ENCODE data around the gene STPG2. TPM values are rescaled to one million over a fixed set of nuclear protein-coding genes. Genes with fewer than 3 reads are reported as not detected.

The STPG2 gene
- total and polyA plus RNA-seq, 10 of the 15 experiments (the other 5 are each of a cell fraction or from before 2014, with no cell fraction given), result 0.13 to 0.24 TPM; not detected in 8

- intact Hi-C loops (cut with micrococcal nuclease; ENCODE audit: unreplicated experiment), result no loop called here
- FAIRE-seq, result no peak
- ChIA-PET RAD21 (ENCODE audit: unreplicated experiment) (interaction anchor here (0.7 kb wide), 1 partner anchor 123 kb away, joined by 4 read pairs; no protein-coding TSS in a partner anchor), POLR2A (no interaction called here), CTCF (no interaction called here), SMC1A (ENCODE audit: uncharacterized antibody, unreplicated experiment) (interaction anchor here (1.4 kb wide), 1 partner anchor 125 kb away, joined by 4 read pairs; no protein-coding TSS in a partner anchor)
- H4K20me1 ChIP-seq (ENCODE audit: control insufficient read depth, insufficient read depth), result no peaks in the 10 kb centered on the region
- H3K27me3 ChIP-seq (replicated peaks in 1 of 2; ENCODE audit: control insufficient read depth in 2 of 2, insufficient read depth in 2 of 2, low read length in 1 of 2), result no peaks in the 10 kb centered on the region
- H3K27ac ChIP-seq (ENCODE audit: control insufficient read depth, insufficient read depth), result no peak overlapping the region
- no peak overlapping the region for H3K4me2 ChIP-seq (ENCODE audit: control insufficient read depth, insufficient read depth)
- 15% methylated on average over 2 of the region's 2 CpGs for WGBS (ENCODE audit: insufficient coverage, insufficient replicate concordance, low lambda C conversion rate, missing lambda C conversion rate)
- H3K9me3 ChIP-seq (replicated peaks; ENCODE audit: control insufficient read depth, insufficient read depth, low read length), result no peaks in the 10 kb centered on the region
- no peak overlapping the region for H2AFZ ChIP-seq (ENCODE audit: control insufficient read depth, low read depth, low read length)
- ATAC-seq, result no peak
- no peak for DNase-seq (ENCODE audit: low read depth, low spot score)
- in situ Hi-C loops (cut with MboI), result no loop called here
- no peaks in the 10 kb centered on the region for H3K4me1 ChIP-seq (ENCODE audit: control insufficient read depth, insufficient read depth, low read length)
- H3K79me2 ChIP-seq (ENCODE audit: control insufficient read depth, insufficient read depth, low read length), result no peaks in the 10 kb centered on the region
- H3K9ac ChIP-seq (ENCODE audit: control insufficient read depth, insufficient read depth, low read length), result no peak overlapping the region
- H3K36me3 ChIP-seq (ENCODE audit: control insufficient read depth in 2 of 2, insufficient read depth in 2 of 2, low read length in 1 of 2), result no peaks in the 10 kb centered on the region
- H3K4me3 ChIP-seq, result no peak overlapping the region
- BruUV-seq (replicated peaks), result no TSS peak
- TF ChIP-seq SRF (IDR thresholded peaks at IDR 0.05; ENCODE audit: low read depth in 2 of 2, low read length in 2 of 2) (no peak), PAX5 (IDR thresholded peaks at IDR 0.05; ENCODE audit: borderline replicate concordance, low read depth, low read length) (no peak), HDGF (IDR thresholded peaks at IDR 0.05) (no peak), TCF7 (IDR thresholded peaks at IDR 0.05; ENCODE audit: borderline replicate concordance) (no peak), NR2C1 (IDR thresholded peaks at IDR 0.05) (no peak), JUND (IDR thresholded peaks at IDR 0.05; ENCODE audit: low read depth, low read length) (no peak), HDAC6 (IDR thresholded peaks at IDR 0.05; ENCODE audit: unreplicated experiment) (no peak), ATF7 (IDR thresholded peaks at IDR 0.05; ENCODE audit: low read depth) (no peak), CEBPZ (IDR thresholded peaks at IDR 0.05; ENCODE audit: low read depth, low read length) (no peak), RAD51 (IDR thresholded peaks at IDR 0.05) (no peak), ELK1 (IDR thresholded peaks at IDR 0.05; ENCODE audit: low read depth, low read length) (no peak), DPF2 (IDR thresholded peaks at IDR 0.05) (no peak), IRF3 (IDR thresholded peaks at IDR 0.05) (no peak), NKRF (conservative IDR thresholded peaks at IDR 0.05) (no peak), POU2F2 (IDR thresholded peaks at IDR 0.05; ENCODE audit: borderline replicate concordance, low read depth, low read length) (no peak)
These were observed 498.0 kb downstream of the STPG2 start for GRCh38 chr4:97645071-97645821.
